Cardiac muscle cell (in vitro differentiated cells and primary cell): ENCODE data around the gene RNASE7. TPM values are rescaled to one million over a fixed set of nuclear protein-coding genes. Genes with fewer than 3 reads are reported as not detected.

ENCODE experiments used
- DNase-seq, 2 donors: peaks; one replicate each; pipeline versions ENCODE4 v3.0.0 to v3.0.0-alpha.2; 2010 to 2017; ENCODE audit warnings: low read depth in 1 of 2, low spot score in 1 of 2
- H3K27ac ChIP-seq: fragments of 200-600 bp; sonication (generic); 2 replicates; pipeline ENCODE4 v1.5.1; 2016
- H3K27me3 ChIP-seq: fragments of 200-600 bp; sonication (generic); 2 replicates; pipeline ENCODE4 v1.6.0; 2016; ENCODE audit warnings: control low read depth
- H3K36me3 ChIP-seq: fragments of 200-600 bp; sonication (generic); 2 replicates; pipeline ENCODE4 v1.5.1; 2016; ENCODE audit warnings: control low read depth
- H3K4me1 ChIP-seq: fragments of 200-600 bp; sonication (generic); 2 replicates; pipeline ENCODE4 v1.8.1; 2017; ENCODE audit warnings: low read depth, mild to moderate bottlenecking, mixed run types
- H3K4me3 ChIP-seq: fragments of 200-600 bp; sonication (generic); 2 replicates; pipeline ENCODE4 v1.5.1; 2016; ENCODE audit warnings: mild to moderate bottlenecking
- H3K9me3 ChIP-seq: fragments of 200-600 bp; sonication (generic); 2 replicates; pipeline ENCODE4 v1.5.1; 2017; ENCODE audit warnings: low read depth, mild to moderate bottlenecking, control low read depth
- polyA plus RNA-seq: library from polyadenylated mRNA; unstranded; fragments of >200 nt; fragmentation: Nextera tagmentation; extraction: Ambion mirVana; gene quantifications from 2 replicates; pipeline ENCODE4 v1.2.1, GENCODE V29; 2016
- total RNA-seq: library from RNA; depleted of rRNA; stranded (reverse); fragments of >200 nt; gene quantifications from 2 replicates; pipeline ENCODE4 v1.2.3, GENCODE V29; 2016
- TF ChIP-seq, protein P1 (sequence below): IDR thresholded peaks from 2 replicates; pipeline ENCODE4 v1.5.1; 2012; ENCODE audit warnings: low read depth, mild to moderate bottlenecking, low read length

Gene RNASE7
- total and polyA plus RNA-seq, 2 experiments from 2014 or later: not detected

DNA sequence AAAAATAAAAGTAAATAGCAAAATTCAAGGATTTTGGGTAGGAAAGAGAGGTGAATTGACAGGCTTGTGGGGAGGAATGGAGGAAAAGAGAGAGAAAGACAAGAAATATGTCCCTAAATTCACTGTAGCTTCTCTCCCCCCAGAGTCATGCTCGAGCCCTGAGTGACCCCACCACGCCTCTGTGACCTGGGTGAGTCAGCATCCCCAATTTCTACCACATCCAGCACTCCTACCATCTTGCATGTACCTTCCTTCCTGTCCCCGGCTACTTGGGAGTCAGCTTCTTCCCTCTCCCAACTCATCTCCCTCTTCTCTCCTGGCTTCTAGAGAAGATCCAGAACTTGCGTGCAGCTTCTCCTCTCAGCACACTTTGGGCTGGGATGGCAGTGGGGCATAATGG is 46.5 kb downstream of the RNASE7 start:
- TF ChIP-seq, protein P1, sequence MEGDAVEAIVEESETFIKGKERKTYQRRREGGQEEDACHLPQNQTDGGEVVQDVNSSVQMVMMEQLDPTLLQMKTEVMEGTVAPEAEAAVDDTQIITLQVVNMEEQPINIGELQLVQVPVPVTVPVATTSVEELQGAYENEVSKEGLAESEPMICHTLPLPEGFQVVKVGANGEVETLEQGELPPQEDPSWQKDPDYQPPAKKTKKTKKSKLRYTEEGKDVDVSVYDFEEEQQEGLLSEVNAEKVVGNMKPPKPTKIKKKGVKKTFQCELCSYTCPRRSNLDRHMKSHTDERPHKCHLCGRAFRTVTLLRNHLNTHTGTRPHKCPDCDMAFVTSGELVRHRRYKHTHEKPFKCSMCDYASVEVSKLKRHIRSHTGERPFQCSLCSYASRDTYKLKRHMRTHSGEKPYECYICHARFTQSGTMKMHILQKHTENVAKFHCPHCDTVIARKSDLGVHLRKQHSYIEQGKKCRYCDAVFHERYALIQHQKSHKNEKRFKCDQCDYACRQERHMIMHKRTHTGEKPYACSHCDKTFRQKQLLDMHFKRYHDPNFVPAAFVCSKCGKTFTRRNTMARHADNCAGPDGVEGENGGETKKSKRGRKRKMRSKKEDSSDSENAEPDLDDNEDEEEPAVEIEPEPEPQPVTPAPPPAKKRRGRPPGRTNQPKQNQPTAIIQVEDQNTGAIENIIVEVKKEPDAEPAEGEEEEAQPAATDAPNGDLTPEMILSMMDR: no peak
- no peak for DNase-seq
- Histone ChIP-seq H3K4me3 (no peak overlapping the region), H3K9me3 (no peaks in the 10 kb centered on the region), H3K4me1 (peaks cover 8% of the 10 kb centered on the region), H3K27ac (peak overlapping the region; percentile 15), H3K27me3 (no peaks in the 10 kb centered on the region), H3K36me3 (peaks cover 53% of the 10 kb centered on the region)

DNA sequence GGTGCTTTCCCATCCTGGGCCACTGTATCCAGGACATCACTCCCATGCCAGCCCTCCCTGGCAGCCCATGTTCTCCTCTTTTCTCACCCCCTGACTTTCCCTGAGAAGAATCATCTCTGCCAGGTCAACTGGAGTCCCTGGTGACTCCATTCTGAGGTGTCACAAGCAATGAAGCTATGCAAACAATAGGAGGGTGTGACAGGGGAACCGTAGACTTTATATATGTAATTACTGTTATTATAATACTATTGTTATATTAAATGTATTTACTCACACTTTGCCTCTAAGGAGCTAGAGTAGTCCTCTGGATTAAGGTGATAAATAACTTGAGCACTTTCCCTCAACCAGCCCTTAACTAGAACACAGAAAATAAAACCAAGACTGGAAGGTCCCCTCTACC is 47.1 kb downstream of the RNASE7 start:
- Histone ChIP-seq H3K9me3 (no peaks in the 10 kb centered on the region), H3K27ac (peak overlapping the region; percentile 34), H3K36me3 (peaks cover 53% of the 10 kb centered on the region), H3K4me1 (peaks cover 14% of the 10 kb centered on the region), H3K27me3 (no peaks in the 10 kb centered on the region), H3K4me3 (no peak overlapping the region)
- TF ChIP-seq, protein P1: no peak
- no peak for DNase-seq

DNA sequence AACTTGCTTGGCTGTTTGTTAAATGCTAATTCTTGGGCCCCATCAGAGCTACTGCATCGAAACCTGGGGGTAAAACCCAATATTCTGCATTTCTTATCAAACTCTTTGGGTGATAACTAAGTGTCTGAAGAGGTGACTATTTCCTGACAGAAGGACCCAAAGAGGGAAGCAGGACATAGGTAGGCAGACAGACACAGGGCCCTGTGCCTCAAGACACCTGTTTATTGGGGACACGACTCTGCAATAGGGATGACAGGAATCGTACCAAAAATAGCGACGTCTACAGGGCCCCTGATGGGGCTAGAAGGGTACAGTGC is 47.7 kb downstream of the RNASE7 start:
- no peak overlapping the region for H3K4me3 ChIP-seq
- DNase-seq: no peak
- H3K9me3 ChIP-seq: no peaks in the 10 kb centered on the region
- peaks cover 19% of the 10 kb centered on the region for H3K4me1 ChIP-seq
- H3K27ac ChIP-seq: peak overlapping the region; percentile 34
- H3K27me3 ChIP-seq: no peaks in the 10 kb centered on the region
- TF ChIP-seq, protein P1: no peak
- H3K36me3 ChIP-seq: peaks cover 47% of the 10 kb centered on the region

DNA sequence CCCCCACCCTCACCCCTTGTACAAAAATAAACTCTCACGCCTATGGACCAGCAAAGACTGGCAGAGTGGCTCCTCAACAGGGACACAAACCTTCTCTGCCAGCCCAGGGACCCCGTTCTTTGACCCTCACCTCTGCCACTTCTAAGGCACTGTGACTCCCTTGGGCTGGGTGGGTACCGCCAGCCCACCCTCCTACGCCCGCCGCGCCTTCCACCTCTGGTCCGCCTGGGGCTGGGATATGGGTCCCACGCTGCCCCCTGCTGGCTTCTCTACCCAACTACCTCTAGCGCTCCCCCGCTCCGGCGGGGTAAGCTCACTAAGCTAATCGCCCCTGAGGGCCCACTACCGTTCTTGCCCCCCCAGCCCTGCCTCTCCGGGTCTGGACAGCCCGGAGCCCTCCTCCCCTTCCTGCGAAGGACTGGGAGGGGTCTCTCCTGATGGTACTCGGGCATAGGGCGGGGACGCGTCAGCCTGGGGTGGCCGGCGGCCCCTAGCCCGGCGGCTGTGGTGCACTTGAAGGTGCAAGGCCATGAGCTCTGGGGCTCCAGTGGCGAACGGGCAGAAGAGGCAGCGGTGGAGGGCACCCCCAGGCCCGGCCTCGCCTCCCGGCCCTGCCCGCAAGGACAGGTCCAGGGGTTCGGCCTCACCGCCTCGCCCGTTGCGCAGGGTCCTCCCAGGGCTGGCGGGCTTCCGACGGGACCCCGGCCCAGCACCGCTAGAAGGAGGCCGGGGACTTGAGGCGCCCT is 48.2 kb downstream of the RNASE7 start:
- Histone ChIP-seq H3K27me3 (peaks cover under 1% of the 10 kb centered on the region), H3K9me3 (no peaks in the 10 kb centered on the region), H3K27ac (peak overlapping the region; percentile 10), H3K4me1 (peaks cover 20% of the 10 kb centered on the region), H3K4me3 (no peak overlapping the region), H3K36me3 (peaks cover 43% of the 10 kb centered on the region)
- TF ChIP-seq, protein P1: peak; percentile 47
- DNase-seq: peak in 1 of 2 donors; percentile 21

DNA sequence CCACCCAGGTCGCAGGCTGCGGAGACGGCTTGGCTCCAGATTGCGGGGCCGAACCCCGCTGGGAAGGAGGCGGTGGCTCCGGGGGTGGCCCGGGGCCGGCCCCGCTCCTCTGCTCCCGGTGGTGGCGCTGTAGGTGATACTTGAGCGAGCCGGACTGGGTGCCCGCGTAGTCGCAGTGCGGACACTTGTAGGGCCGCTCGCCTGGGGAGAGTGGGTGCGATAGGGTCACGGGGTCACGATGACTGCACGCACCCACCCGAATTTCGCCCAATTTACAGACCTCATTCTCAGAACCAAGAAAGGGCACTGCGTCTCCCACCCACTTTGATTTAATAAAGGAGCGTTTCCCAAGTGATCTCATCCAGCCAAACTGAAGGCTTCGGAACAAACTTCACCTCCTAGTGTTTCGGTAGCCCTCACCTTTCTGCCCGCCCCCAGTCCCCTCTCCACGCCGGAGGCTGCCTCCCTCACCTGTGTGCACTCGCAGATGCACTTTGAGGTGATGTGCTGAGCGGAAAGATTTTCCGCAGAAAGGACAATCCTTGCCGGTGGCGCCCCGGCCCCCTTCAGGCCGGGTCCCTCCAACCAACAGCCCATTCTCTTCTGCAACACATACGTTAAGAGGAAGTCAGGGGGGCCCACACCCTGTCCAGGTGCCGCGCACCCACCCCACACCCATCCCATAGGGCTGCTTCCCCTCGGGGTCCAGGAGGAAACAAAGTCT is 48.9 kb downstream of the RNASE7 start:
- TF ChIP-seq, protein P1: no peak
- peak overlapping the region; percentile 10 for H3K27ac ChIP-seq
- no peak for DNase-seq
- H3K27me3 ChIP-seq: peaks cover 3% of the 10 kb centered on the region
- H3K4me1 ChIP-seq: peaks cover 23% of the 10 kb centered on the region
- no peak overlapping the region for H3K4me3 ChIP-seq
- H3K9me3 ChIP-seq: no peaks in the 10 kb centered on the region
- H3K36me3 ChIP-seq: peaks cover 43% of the 10 kb centered on the region
